ENCODE results near the gene AJM1. TPM values are rescaled to one million over a fixed set of nuclear protein-coding genes. Genes with fewer than 3 reads are reported as not detected.

Gene AJM1
- total and polyA plus RNA-seq, 2 of the 8 experiments (the other 6 are each of a cell fraction or from before 2014, with no cell fraction given) = 0.12 to 0.97 TPM

DNA sequence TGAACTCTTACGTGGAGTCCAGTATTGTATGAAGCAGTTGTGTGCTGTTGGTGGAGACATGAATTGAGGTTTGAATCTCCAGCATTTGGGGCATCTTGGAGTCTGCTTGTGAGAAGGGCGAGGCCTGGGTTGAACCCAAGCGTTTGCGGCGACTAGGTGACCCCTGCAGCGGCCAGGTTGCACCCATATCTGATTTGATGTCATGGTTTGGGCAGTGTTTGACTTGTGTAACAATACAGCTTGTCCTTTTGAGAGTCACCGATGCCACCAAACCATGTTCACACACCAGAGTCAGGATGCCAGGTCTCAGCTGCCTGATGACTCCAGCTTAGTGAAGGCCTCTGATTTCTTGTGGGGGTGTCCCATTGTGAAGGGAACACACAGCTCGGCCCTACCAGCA is 46.2 kb downstream of the AJM1 start (continued):
- TF ChIP-seq RAD21 (IDR thresholded peaks at IDR 0.05 in 1 of 2, conservative IDR thresholded peaks at IDR 0.05 in 1 of 2; ENCODE audit: low read depth in 2 of 2, low read length in 2 of 2) (no peak), PHF8 (conservative IDR thresholded peaks at IDR 0.05; ENCODE audit: low read depth, low read length) (no peak), SP2 (IDR thresholded peaks at IDR 0.05; ENCODE audit: low read length) (no peak)

Data from H1 (cell line).